CD4-positive, alpha-beta memory T cell (primary cell): ENCODE results near the gene SYCN. TPM values are rescaled to one million over a fixed set of nuclear protein-coding genes. Genes with fewer than 3 reads are reported as not detected.

Source experiments
- CTCF ChIA-PET: fragments of 350-600 bp; sonication (Branson Sonifier 250); formaldehyde crosslinking; loops from one replicate; lab custom pipeline; 2021; ENCODE audit warnings: inconsistent platforms; ENCODE audit not compliant: partially characterized antibody; lab: Charles Lee
- POLR2A ChIA-PET: fragments of 350-600 bp; sonication (Branson Sonifier 250); formaldehyde crosslinking; loops from one replicate; lab custom pipeline; 2021; ENCODE audit not compliant: partially characterized antibody; lab: Charles Lee
- DNase-seq, 5 donors: peaks; one replicate each; pipeline versions ENCODE4 v3.0.0 to v3.0.0-alpha.2; 2020 to 2022; ENCODE audit warnings: mixed read lengths in 1 of 5
- H3K27ac ChIP-seq: one replicate; pipeline ENCODE4 v1.7.0; 2013; ENCODE audit warnings: low read depth, low read length
- H3K27me3 ChIP-seq: 2 replicates; pipeline ENCODE4 v1.7.0; 2013; ENCODE audit warnings: mild to moderate bottlenecking, low read length, moderate library complexity; ENCODE audit not compliant: insufficient read depth
- H3K36me3 ChIP-seq: 2 replicates; pipeline ENCODE4 v1.7.0; 2013; ENCODE audit warnings: mild to moderate bottlenecking, low read length, moderate library complexity; ENCODE audit not compliant: insufficient read depth
- H3K4me1 ChIP-seq: 2 replicates; pipeline ENCODE4 v1.7.0; 2013; ENCODE audit warnings: mild to moderate bottlenecking, low read length, moderate library complexity; ENCODE audit not compliant: insufficient read depth
- H3K4me3 ChIP-seq, 2 donors: one replicate each; pipeline ENCODE4 v1.7.0; 2013; ENCODE audit warnings: low read length in 2 of 2, mild to moderate bottlenecking in 1 of 2
- H3K9me3 ChIP-seq, 2 donors: one replicate each; pipeline ENCODE4 v1.7.0; 2013; ENCODE audit warnings: low read length in 2 of 2, control low read depth in 1 of 2; ENCODE audit not compliant: control insufficient read depth in 1 of 2
- H3K27ac Mint-ChIP-seq, 7 donors: one replicate each; pipeline ENCODE4 v1.8.0; 2020 to 2021; ENCODE audit warnings: mixed read lengths in 7 of 7, mild to moderate bottlenecking in 6 of 7, inconsistent platforms in 3 of 7, moderate library complexity in 3 of 7
- H3K27me3 Mint-ChIP-seq, 2 donors: one replicate each; pipeline ENCODE4 v1.8.0; 2020 to 2021; ENCODE audit warnings: mixed read lengths in 2 of 2
- H3K36me3 Mint-ChIP-seq, 2 donors: one replicate each; pipeline ENCODE4 v1.8.0; 2020 to 2021; ENCODE audit warnings: mixed read lengths in 2 of 2, inconsistent platforms in 1 of 2, mild to moderate bottlenecking in 1 of 2
- H3K4me1 Mint-ChIP-seq, 4 donors: one replicate each; pipeline ENCODE4 v1.8.0; 2020 to 2021; ENCODE audit warnings: mixed read lengths in 4 of 4, mild to moderate bottlenecking in 1 of 4
- H3K4me3 Mint-ChIP-seq, 8 donors: one replicate each; pipeline ENCODE4 v1.8.0; 2020 to 2021; ENCODE audit warnings: mixed read lengths in 8 of 8, mild to moderate bottlenecking in 7 of 8, moderate library complexity in 6 of 8, inconsistent platforms in 3 of 8
- H3K9me3 Mint-ChIP-seq, 8 donors: one replicate each; pipeline ENCODE4 v1.8.0; 2020 to 2021; ENCODE audit warnings: mixed read lengths in 8 of 8, mild to moderate bottlenecking in 5 of 8, inconsistent platforms in 3 of 8, moderate library complexity in 1 of 8
- intact Hi-C: fragments of 100-400 bp; cut with micrococcal nuclease; formaldehyde crosslinking; loops from one replicate; pipeline ENCODE4 v1.15.1; 2023
- polyA plus RNA-seq, 2 donors: library from polyadenylated mRNA; unstranded; fragments of 300-500 nt; fragmentation: Illumina TruSeq; gene quantifications; one replicate each; pipeline ENCODE4 v1.2.3, GENCODE V29; 2021
- total RNA-seq, 2 experiments: library from RNA; stranded (reverse); gene quantifications; one replicate each; pipeline ENCODE4 v1.2.3, GENCODE V29; 2021

The SYCN gene
- total and polyA plus RNA-seq, 4 experiments from 2014 or later = not detected

DNA sequence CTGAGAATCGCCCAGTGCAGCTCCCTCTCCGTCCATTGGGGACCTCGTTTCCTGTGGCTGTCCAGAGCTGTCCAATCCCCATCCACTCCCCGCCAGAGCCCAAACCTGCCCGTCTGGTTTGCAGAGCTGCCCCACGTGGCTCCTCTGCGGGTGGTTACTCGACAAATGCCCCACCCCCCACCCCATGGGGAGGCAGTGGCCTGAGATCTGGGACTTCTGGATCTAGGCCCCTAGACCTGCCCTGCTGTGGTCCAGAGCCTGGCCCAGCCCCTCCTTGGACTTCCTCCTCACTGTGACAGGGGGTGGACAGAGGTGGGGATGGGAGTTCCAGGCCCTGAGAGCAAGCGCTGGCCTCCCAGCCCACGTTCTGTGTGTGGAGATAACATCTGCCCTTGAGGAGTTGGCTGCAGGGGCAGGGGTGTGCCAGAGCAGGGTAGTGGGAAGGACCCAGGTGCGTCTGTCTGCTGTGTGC lies 49.4 kb downstream of the SYCN start:
- CTCF ChIA-PET = interaction anchor here (0.7 kb wide), 1 partner anchor 32 kb away, joined by 3 read pairs; no protein-coding TSS in a partner anchor
- DNase-seq = no peak
- Mint-ChIP-seq H3K9me3 (peaks cover 0 to 2% (median 0%) of the 10 kb centered on the region in 8 donors), H3K4me3 (no peak overlapping the region), H3K27me3 (no peaks in the 10 kb centered on the region), H3K27ac (peak overlapping the region in 1 of 7 donors; percentile 60), H3K36me3 (peaks cover 0 to 4% of the 10 kb centered on the region in 2 donors), H3K4me1 (peaks cover 17 to 21% (median 19%) of the 10 kb centered on the region in 4 donors)
- Histone ChIP-seq H3K27me3 (no peaks in the 10 kb centered on the region), H3K4me3 (no peak overlapping the region), H3K9me3 (no peaks in the 10 kb centered on the region), H3K27ac (no peak overlapping the region), H3K36me3 (no peaks in the 10 kb centered on the region), H3K4me1 (peaks cover 4% of the 10 kb centered on the region)
- intact Hi-C loops = no loop called here
- POLR2A ChIA-PET = no interaction called here

DNA sequence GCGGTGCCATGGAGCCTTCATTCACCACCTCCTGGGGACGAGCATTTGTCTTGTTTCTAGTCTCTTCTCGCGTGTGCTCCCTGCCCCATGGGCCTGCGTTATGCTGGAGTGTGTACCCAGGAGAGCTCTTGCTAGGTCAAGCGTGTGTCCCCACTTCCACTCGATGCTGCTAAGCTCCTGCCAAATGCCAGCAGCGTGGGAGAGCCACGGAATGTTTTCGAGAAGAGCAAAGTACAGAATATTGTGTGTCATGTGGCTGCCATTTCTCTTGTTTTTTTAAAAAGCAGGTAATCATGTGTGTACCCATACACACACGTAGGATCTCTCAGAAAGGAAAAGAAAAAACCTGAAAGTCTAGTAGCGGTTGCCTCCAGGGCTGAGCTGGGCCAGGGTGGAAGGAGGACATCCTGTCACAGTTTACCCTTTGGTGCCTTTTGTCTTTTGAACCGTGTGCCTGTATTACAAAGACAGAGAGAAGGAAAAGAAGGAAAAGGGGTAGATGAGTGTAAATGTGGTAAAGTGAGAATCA lies 49.9 kb downstream of the SYCN start:
- Histone ChIP-seq H3K27ac (no peak overlapping the region), H3K27me3 (no peaks in the 10 kb centered on the region), H3K9me3 (no peaks in the 10 kb centered on the region), H3K4me1 (peaks cover 4% of the 10 kb centered on the region), H3K4me3 (no peak overlapping the region), H3K36me3 (no peaks in the 10 kb centered on the region)
- no peak for DNase-seq
- H3K4me1 Mint-ChIP-seq = peaks cover 17 to 21% (median 19%) of the 10 kb centered on the region in 4 donors
- H3K9me3 Mint-ChIP-seq = peaks cover 0 to 2% (median 0%) of the 10 kb centered on the region in 8 donors
- no peaks in the 10 kb centered on the region for H3K27me3 Mint-ChIP-seq
- peak overlapping the region in 2 of 7 donors; percentile 19 to 60 for H3K27ac Mint-ChIP-seq
- POLR2A ChIA-PET = no interaction called here
- intact Hi-C loops = no loop called here
- peaks cover 0 to 4% of the 10 kb centered on the region in 2 donors for H3K36me3 Mint-ChIP-seq
- no peak overlapping the region for H3K4me3 Mint-ChIP-seq
- CTCF ChIA-PET = interaction anchor here (0.7 kb wide), 1 partner anchor 33 kb away, joined by 3 read pairs; no protein-coding TSS in a partner anchor

Other genes with a start within 250 kb of the SYCN start
- gene FBXO17, start 228.5 kb downstream of the SYCN start, total RNA-seq = not detected
- gene FBXO17, start 228.5 kb downstream of the SYCN start, polyA plus RNA-seq = not detected
- gene FBXO27, start 171.7 kb downstream of the SYCN start, total RNA-seq = under 1 TPM; 0.64 to 0.86 TPM
- 1 to 10 TPM in 1 of 2 donors, under 1 TPM in 1; 0.42 to 1.4 TPM for gene FBXO27, start 171.7 kb downstream of the SYCN start, polyA plus RNA-seq
- under 1 TPM in 1 of 2 experiments, not detected in 1; 0.14 TPM for gene ACP7, start 119.9 kb downstream of the SYCN start, total RNA-seq
- gene ACP7, start 119.9 kb downstream of the SYCN start, polyA plus RNA-seq = not detected
- gene PAK4, start 78.5 kb downstream of the SYCN start, total RNA-seq = 10 to 100 TPM; 13.1 to 15.7 TPM
- 1 to 10 TPM; 1.3 to 2.9 TPM for gene PAK4, start 78.5 kb downstream of the SYCN start, polyA plus RNA-seq
- gene NCCRP1, start 7.3 kb downstream of the SYCN start, total RNA-seq = not detected
- not detected for gene NCCRP1, start 7.3 kb downstream of the SYCN start, polyA plus RNA-seq
- not detected for gene IFNL3, start 40.7 kb upstream of the SYCN start, total RNA-seq
- not detected for gene IFNL3, start 40.7 kb upstream of the SYCN start, polyA plus RNA-seq
- not detected for gene IFNL4, start 44.6 kb upstream of the SYCN start, total RNA-seq
- gene IFNL4, start 44.6 kb upstream of the SYCN start, polyA plus RNA-seq = not detected
- not detected for gene IFNL2, start 64.1 kb upstream of the SYCN start, total RNA-seq
- gene IFNL2, start 64.1 kb upstream of the SYCN start, polyA plus RNA-seq = not detected
- gene IFNL1, start 92.1 kb upstream of the SYCN start, total RNA-seq = not detected
- 1 to 10 TPM in 1 of 2 donors, not detected in 1; 1.6 TPM for gene IFNL1, start 92.1 kb upstream of the SYCN start, polyA plus RNA-seq
- 1 to 10 TPM; 8.4 to 8.5 TPM for gene LRFN1, start 116.6 kb upstream of the SYCN start, total RNA-seq
- 1 to 10 TPM; 2.0 to 4.5 TPM for gene LRFN1, start 116.6 kb upstream of the SYCN start, polyA plus RNA-seq
- gene GMFG, start 131.8 kb upstream of the SYCN start, total RNA-seq = 100 to 1,000 TPM; 384 to 389 TPM
- 1,000 to 10,000 TPM; 1,040 to 1,509 TPM for gene GMFG, start 131.8 kb upstream of the SYCN start, polyA plus RNA-seq
- 10 to 100 TPM; 65.0 to 79.6 TPM for gene SAMD4B, start 138.2 kb upstream of the SYCN start, total RNA-seq
- gene SAMD4B, start 138.2 kb upstream of the SYCN start, polyA plus RNA-seq = 10 to 100 TPM in 1 of 2 donors, 1 to 10 TPM in 1; 7.3 to 20.2 TPM
- gene PAF1, start 186.8 kb upstream of the SYCN start, total RNA-seq = 10 to 100 TPM; 49.2 to 53.8 TPM
- gene PAF1, start 186.8 kb upstream of the SYCN start, polyA plus RNA-seq = 10 to 100 TPM; 21.5 to 46.7 TPM
- gene MED29, start 187.1 kb upstream of the SYCN start, total RNA-seq = 10 to 100 TPM; 43.1 to 51.3 TPM
- 10 to 100 TPM; 50.6 to 59.8 TPM for gene MED29, start 187.1 kb upstream of the SYCN start, polyA plus RNA-seq
- 100 to 1,000 TPM; 151 to 152 TPM for gene ZFP36, start 202.6 kb upstream of the SYCN start, total RNA-seq
- gene ZFP36, start 202.6 kb upstream of the SYCN start, polyA plus RNA-seq = 100 to 1,000 TPM; 164 to 191 TPM
- gene PLEKHG2, start 208.4 kb upstream of the SYCN start, total RNA-seq = 10 to 100 TPM; 12.1 to 17.0 TPM
- gene PLEKHG2, start 208.4 kb upstream of the SYCN start, polyA plus RNA-seq = 1 to 10 TPM; 1.4 to 5.1 TPM
- 1,000 to 10,000 TPM; 4,061 to 4,227 TPM for gene RPS16, start 231.7 kb upstream of the SYCN start, total RNA-seq
- 1,000 to 10,000 TPM; 1,590 to 2,052 TPM for gene RPS16, start 231.7 kb upstream of the SYCN start, polyA plus RNA-seq
- 100 to 1,000 TPM; 234 to 236 TPM for gene SUPT5H, start 241.3 kb upstream of the SYCN start, total RNA-seq
- gene SUPT5H, start 241.3 kb upstream of the SYCN start, polyA plus RNA-seq = 100 to 1,000 TPM in 1 of 2 donors, 10 to 100 TPM in 1; 47.4 to 111 TPM